HG02884 (cell line): ENCODE results near the gene SPTBN1.
"Not testable (repeated sequence)": the region's sequence is repeated elsewhere in the genome, so short reads cannot be mapped to it uniquely, and the experiment has no call there.

Source experiments
- ATAC-seq: cut with Tn5 transposase; IDR thresholded peaks from one replicate; pipeline ENCODE4 v1.9.1; 2021; ENCODE audit warnings: mild to moderate bottlenecking, moderate library complexity; ENCODE audit not compliant: unreplicated experiment

SPTBN1 gene

DNA sequence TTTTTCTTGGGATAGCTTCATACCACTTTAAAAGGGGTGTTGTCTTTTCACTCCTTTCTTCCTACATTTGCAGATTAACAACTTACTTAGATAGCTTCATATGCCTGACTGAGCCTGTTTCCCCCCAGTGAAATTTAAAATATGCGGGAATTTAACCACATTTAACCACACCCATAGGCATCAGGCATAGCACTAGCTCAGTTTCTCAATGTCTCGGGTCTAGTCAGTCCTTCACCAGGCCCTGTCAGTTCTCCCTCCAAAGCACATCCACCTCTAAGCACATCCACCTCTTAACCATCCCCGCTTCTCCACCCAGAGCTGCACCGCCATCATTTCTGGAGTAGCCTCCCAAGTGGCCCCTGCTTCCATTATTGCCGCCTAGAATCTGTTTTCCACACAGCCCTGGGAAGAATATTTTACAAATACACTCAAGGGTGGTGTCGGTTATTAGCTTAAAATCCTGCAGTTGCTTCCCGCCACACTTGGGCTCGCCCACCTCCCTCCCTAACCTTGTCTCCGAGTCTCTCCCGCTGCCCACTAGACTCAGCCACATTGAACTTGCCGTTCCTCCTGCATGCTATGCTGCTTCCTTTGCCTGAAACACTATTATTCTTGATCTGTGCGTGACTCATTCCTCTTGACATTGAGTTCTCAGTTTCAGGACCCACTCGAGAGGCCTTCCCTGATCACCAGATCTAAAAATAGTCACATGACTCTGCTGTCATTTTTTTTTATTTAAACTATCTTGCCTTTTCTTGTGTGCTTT, 68.3 kb downstream of the SPTBN1 start:
- ATAC-seq, result peak; percentile 66

DNA sequence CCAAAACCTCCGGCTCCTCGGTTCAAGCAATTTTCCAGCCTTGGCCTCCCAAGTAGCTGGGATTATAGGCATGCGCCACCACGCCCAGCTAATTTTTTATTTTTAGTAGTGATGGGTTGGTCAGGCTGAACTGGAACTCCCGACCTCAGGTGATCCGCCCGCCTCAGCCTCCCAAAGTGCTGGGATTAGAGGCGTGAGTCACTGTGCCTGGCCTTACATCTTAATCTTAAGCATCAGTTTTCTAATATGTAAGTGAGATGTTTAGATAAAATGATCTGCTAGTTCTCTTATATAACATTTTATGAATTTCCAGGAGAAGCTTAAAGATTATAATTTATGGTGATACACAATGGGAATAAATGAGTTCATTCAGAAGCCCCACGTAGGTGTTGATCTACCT, 69.2 kb downstream of the SPTBN1 start:
- ATAC-seq, result no peak

DNA sequence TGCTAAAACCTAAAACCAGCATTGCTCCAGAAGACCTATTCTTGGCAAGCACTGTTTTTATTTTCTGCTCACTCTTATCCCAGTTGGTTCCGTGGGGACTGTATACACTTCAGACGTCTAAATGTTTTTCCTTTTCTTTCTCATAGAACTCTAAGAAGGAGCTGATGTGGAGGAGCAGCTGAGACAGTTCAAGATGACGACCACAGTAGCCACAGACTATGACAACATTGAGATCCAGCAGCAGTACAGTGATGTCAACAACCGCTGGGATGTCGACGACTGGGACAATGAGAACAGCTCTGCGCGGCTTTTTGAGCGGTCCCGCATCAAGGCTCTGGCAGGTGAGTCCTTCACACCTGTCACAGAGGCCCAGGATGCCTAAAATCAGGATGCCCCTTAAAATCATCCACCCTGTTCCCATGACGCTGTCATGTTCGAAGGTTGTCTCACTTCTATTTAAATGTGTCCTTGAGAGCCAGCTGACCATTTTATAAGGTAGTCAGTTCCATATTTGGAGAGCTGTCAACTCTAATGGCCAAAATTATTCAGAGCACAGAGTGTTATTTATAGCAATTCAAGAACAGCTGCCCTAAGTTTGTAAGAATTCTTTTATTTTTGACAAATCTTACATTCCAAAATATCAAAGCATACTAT, 70.2 kb downstream of the SPTBN1 start:
- no peak for ATAC-seq

DNA sequence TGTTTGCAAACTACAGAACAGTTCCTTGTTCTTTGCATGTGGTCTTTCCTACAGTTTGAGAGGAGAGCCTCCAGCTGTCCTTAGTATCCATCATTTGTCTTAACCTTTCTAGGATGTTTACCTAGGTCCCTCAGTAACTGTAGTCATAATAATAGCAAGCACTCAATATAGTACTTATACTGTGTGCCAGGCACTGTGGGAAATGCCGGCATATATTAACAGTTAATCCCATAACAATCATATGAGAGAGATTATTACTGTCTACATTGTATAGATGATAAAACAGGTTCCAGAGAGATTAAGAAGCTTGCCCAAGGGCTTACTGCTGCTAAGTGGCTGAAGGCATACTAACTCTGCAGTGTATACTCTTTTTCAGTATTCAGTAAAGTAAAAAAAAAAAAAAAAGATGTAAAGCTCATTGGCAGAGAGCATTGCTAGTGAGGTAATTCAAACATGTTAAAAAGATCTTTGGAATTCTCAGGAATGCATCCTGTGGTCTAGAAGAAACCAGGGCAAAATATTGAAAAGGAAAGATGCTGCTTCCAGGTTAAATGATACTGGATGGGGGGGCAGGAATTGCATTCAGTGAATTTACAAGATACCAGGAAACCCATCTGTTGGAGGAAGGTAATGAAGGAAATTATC, 72.3 kb downstream of the SPTBN1 start:
- no peak for ATAC-seq

DNA sequence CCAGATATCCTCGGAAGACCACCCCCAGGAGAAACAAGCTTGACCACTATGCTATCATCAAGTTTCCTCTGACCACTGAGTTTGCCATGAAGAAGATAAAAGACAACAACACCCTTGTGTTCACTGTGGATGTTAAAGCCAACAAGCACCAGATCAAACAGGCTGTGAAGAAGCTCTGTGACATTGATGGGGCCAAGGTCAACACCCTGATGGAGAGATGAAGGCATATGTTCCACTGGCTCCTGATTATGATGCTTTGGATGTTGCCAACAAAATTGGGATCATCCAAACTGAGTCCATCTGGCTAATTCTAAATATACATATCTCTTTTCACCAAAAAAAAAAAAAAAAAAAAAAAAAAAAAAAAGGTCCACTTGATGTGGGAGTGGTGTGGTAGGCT, 73.4 kb downstream of the SPTBN1 start:
- ATAC-seq, result not testable (repeated sequence)

DNA sequence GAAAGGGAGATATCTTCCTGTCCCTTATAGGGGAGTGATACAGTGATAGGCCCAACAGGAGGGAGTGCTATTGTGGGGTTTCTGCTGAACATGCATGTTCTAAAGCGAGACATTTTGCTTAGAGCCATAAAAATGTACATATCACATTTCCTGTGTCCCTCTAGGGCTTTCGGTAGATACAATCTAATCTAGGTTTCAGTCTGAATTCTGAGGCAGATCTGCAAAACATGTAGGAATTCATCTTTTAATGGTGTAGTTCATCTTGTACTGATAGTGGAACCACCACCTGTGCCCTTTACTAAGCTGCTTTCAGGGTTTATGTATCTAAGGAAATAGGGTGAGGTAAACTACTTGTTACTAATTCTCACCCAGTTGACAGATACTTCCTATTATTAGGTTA, 73.8 kb downstream of the SPTBN1 start:
- peak; percentile 50 for ATAC-seq

DNA sequence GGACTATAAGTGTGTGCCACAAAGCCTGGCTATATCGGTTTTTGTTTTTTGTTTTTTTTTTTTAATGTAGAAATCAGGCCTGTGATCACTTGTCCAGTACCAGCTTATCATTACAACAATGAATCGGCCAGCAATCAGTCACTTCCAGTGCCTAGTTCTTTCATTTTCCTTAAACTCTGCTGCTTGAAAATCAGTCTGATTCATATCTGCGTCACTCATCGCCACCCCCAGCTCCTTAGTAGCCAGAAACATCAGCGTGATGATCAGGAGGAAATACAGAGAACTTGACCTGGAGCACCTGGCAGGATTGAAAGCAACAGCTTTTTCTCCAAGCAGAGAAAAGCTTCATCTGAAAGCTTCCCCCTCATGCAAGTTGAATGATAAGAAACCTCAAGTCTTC, 75.4 kb downstream of the SPTBN1 start:
- no peak for ATAC-seq

DNA sequence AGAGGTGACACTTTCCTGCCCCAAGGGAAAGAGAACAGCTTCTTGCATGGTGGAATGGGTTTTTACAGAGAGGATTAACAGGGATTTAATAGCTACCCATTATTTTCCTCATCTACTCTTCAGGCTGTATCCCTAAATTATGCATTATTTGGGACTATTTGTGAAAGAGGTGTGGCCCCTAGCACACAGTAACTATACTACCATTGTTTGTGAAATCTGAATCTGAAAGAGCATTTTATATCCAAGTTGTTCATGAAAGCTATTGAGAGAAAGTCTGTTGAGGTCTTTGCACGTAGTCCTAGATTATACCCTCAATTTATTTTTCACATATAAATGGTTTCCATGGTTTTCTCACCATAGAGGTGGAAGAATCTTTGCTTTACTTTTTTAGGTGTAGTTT, 78.1 kb downstream of the SPTBN1 start:
- ATAC-seq, result no peak

DNA sequence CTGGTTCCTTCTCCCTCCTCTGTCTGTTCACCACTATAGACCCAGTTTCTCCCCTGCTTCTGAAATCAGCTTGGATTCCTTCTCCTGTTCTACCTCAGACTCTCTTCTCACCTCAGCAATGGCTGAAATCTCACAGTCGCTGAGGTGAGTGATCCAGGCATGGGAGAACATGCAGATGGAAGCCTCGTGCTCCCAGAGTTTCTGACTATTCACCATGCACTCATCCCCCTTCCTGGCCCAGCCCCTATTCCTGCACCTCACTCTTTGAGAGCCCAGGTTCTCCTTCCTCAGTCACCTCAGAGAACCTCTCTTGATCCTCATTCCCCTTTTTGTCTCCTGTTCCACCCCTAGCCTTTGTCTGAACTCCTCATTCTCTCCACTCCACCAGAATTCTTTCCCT, 78.5 kb downstream of the SPTBN1 start:
- no peak for ATAC-seq

DNA sequence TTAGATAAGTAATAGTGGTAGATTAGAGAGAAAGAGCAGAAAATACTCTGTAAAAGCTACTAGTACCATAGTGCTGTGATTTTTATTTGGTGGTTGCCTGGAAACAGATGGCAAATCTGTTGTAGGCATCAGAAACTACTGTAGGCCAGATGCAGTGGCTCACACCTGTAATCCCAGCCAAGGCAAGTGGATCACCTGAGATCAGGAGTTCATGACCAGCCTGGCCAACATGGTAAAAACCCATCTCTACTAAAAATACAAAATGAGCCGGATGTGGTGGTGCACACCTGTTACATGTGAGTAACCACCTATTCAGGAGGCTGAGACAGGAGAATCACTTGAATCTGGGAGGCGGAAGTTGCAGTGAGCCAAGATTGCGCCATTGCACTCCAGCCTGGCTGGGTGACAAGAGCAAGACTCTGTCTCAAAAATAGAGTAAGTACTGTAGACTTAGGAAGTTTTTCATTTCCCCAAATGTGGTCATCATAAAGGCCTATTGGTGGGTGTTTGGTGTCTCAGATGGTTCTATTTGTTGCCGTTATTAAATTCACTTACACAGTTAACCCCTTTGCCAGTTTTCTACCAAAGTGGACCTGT, 79.6 kb downstream of the SPTBN1 start:
- no peak for ATAC-seq

DNA sequence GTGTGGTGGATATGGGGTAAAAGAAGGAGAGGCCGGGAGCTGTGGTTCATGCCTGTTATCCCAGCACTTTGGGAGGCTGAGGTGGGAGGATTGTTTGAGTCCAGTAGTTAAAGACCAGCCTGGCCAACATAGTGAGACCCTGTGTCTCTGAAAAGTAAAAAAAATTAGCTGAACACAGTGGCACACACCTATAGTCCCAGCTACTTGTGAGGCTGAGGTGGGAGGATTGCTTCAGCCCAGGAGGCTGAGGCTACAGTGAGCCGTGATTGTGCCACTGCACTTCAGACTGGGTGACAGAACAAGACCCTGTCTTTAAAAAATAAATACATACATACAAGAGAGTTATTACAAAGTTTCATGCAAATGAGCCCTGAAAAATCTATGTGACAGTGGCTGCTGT, 80.6 kb downstream of the SPTBN1 start:
- no peak for ATAC-seq

DNA sequence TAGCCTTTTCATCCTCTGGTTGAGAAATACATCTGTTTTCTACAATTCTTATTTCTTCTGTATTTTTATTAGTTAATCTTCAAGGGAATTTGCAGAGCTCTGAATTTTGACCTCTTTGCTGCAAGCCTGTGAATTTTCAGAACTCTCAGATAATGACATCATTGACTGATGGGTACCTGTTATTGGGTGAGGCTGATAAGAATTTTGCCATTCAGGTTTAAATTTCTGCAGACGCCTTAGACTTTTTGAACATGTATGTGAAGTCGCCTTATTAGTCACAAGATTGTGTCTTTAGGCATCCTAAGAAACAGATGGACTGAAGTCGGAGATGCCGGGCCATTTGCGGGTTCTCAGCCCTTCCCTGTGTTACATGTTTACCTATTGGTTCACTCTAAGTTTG, 82.4 kb downstream of the SPTBN1 start:
- no peak for ATAC-seq

DNA sequence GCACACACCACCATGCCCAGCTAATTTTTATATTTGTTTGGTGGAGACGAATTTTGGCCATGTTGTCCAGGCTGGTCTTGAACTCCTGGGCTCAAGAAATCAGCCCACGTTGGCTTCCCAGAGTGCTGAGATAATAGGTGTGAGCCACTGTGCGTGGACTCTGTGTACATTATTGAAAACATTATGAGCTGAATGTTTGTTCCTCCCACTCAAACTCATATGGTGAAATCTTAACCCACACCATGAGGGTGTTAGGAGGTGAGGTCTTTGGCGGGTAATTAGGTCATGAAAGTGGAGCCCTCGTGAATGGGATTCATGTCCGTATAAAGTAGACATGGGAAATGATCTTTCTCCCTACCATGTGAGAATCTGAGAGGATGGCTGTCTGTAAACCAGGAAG, 83.6 kb downstream of the SPTBN1 start:
- ATAC-seq, result no peak

DNA sequence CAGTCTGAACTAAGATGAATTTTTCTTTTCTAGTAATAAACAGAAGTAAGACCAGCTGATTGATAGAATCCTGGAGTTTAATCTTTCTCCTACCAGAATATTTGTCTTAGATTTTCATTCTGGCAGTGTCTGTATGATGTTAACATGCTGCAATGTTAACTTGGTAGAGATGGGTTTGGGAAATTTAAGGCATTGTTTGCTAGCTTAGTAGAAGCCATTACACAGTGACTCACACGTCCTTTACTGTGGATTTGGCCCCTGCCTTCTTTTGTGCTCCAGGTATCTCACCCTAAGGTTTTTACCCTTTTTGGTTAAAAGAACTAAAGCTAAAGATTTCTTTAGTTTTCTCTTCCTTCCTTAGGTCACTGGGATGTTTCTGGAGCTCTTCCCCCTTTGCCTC, 84.1 kb downstream of the SPTBN1 start:
- no peak for ATAC-seq

DNA sequence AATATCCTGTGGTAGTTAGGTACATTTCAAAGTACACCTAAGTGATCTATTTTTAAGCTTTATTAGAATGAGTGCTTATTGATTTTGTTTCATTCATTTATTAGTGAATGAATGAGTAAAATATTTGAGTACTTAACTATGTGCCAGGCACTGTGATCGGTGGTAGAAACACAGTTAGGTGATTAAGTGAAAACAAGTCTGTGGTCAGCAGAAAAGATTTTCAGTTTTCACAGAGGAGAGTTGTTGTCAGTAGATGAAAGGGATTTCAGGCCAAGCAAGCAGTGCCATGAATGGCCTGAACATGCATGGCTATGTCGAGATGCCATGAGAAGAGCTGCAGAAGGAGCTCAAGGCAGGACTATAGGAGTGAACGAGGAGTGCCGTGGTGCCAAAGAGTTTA, 85.9 kb downstream of the SPTBN1 start:
- ATAC-seq, result no peak

DNA sequence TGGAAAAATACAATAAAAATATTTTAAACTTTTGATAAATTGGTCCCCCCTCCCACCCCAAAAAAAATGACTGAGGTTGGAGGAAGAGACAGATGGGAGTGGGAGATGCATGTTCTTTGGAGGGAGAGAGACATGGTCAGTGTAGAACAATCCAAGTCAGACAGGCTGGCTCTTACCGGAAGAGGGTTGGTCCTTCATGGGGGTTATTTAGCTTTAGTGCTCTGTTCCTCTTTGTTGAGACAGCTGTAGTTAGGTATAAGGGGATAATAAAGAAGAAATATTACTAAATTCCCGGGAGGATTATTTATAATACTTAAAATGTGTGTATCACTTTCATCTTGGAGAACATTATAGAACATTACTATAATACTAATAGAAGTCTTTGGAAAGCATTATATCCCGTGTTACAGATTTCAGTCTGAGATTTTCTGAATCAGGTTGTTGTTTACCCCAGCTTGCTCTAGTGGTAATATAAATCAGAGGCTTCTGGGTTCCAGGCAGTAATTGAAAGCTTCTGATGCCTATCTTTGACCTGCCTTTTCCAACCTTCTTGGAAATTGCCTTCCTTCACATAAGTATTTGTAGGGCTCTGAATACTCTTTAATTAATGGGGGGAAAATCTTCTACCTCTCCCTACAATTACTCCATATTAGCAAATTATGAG, 87.7 kb downstream of the SPTBN1 start:
- ATAC-seq, result no peak

DNA sequence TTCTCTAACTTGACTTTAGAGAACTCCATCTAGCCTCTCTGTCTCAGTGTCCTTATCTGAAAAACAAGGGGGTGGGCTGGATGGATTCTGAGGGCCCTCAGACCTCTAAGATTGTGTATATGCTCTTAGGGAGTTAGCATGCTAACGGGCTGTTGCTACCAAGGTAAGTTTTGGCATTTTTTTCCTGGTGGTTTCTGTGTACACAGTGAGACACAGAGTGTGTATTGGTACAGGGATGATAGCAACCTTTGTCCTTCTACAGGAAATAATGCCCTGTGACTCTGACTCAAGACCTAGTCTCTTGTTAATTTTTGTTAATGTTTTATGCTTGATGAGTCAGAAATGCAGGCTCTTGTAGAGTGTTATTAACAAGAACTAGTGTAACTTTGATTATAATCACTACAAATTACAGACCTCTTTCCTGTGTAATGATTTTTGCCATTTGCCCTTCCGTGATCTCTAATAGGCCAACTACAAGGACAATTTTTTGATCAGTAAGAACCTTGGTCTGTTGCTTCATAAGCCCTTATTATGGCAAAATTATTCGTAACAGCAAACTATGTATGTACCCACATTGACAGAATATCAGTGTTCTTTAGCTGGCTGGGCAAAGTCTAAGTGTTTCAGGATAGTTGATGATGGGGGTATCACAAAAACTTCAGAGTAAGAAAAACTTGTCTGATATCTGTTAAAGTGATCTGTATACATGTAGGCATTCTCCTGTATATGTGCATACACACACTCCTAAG, 89.7 kb downstream of the SPTBN1 start:
- ATAC-seq, result no peak

DNA sequence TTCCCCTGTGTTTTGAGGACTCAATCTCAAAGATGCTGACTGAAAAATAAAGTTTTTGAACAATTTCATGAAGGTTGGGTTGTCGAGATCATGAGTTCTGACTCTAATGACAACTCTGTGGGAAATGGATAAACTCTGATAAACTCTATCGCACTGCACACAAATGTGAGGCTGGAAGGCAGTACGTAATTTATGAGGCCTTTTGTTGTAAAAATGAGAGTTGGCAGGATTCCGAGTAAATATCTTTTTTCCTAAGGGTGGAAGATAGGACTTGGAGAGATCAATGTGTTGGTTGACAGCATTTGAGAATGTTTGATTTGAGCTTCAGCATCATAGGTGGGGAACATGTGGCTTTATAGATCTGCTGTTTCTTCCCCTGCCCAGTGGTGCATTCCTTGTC, 90.4 kb downstream of the SPTBN1 start:
- ATAC-seq, result no peak

DNA sequence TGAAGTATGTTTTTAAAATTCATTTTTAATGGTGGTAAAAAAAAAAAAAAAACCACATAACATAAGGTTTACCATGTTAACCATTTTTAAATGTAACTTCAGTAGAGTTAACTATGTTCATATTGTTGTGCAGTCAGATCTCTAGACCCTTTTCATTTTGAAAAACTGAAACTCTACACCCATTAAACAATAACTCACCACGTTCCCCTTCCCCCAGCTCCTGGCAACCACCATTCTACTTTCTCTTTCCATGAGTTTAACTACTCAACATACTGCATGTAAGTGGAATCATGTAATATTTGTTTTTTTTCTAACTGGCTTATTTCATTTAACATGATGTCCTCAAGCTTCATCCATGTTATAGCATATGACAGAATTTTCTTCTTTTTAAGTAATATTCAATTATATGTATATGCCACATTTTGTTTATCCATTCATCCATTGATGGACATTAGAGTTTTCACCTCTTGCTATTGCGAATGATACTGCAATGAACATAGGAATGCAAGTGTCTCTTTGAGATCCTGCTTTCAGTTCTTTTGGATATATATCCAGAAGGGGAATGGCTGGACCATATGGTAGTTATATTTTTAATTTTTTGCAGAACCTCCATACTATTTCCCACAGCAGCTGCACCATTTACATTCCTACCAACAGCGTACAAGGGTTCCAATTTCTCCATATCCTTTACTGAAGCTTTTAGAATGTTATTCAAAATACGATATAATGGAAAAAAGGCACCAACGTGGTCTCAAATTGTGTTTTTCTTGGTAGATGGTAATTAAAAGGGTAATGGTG, 91.0 kb downstream of the SPTBN1 start:
- no peak for ATAC-seq

DNA sequence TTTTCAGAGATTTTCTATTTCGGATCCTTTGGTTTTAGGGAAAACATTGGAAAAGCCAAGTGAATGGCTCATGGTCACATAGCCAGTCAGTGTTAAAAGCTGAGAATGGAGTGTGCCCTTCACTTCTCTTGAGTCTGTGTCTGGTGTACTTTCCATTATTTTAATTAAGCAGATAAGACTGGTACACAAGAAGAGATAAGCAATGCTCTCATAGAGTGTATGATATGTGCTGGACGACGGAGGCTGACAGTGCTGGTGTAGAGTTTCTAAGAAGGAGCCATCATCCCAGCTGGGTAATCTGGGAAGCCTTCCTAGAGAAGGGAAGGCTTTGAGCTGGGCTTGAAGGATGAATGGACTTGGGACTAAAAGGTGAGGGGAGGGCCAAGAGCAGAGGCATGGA, 93.3 kb downstream of the SPTBN1 start:
- no peak for ATAC-seq
